Measurements from ENCODE around the gene NOVA2.

DNA sequence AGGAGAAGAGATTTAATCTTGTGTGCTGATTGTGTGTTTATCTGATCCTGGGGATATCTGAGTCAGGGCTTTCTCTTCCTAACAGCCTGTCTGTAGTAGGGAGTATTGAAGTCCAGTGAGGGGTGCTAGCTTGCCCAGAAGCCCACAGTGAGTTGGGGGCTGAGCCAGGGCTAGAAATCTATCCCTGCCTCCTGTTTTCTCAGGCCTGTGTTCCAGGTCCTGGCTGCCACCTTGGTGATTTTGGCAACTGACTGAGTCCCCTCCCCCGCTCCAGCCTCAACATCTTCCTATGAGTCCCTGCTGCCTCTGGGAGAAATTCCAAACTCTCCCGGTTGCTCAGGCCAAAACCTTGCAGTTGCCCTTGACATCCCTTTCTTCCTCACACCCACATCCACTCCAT, 7.7 kb upstream of the NOVA2 start:
- TF ChIP-seq, protein P1, sequence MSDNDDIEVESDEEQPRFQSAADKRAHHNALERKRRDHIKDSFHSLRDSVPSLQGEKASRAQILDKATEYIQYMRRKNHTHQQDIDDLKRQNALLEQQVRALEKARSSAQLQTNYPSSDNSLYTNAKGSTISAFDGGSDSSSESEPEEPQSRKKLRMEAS (CRISPR knock-in tag; IDR thresholded peaks at IDR 0.05) = no peak
- TF ChIP-seq, protein P2, sequence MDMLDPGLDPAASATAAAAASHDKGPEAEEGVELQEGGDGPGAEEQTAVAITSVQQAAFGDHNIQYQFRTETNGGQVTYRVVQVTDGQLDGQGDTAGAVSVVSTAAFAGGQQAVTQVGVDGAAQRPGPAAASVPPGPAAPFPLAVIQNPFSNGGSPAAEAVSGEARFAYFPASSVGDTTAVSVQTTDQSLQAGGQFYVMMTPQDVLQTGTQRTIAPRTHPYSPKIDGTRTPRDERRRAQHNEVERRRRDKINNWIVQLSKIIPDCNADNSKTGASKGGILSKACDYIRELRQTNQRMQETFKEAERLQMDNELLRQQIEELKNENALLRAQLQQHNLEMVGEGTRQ (CRISPR knock-in tag; IDR thresholded peaks at IDR 0.05) = no peak
